K562 (cell line): Measurements from ENCODE around the gene DLG4. TPM values are rescaled to one million over a fixed set of nuclear protein-coding genes. Genes with fewer than 3 reads are reported as not detected.

ENCODE experiments used
- E2F8 ChIP-seq: fragments of 450-650 bp; IDR thresholded peaks from 2 replicates; pipeline ENCODE4 v1.7.1; 2018; ENCODE audit warnings: mild to moderate bottlenecking, low read depth; ENCODE audit not compliant: partially characterized antibody
- HNRNPUL1 ChIP-seq: fragments of 200-400 bp; formaldehyde crosslinking; IDR thresholded peaks from 2 replicates; pipeline ENCODE4 v1.6.1; 2017; ENCODE audit warnings: low read length
- KAT2B ChIP-seq: IDR thresholded peaks from one replicate; pipeline ENCODE4 v1.6.1; 2012; ENCODE audit warnings: low read depth, mild to moderate bottlenecking, control low read depth, inconsistent platforms, low read length, moderate library complexity
- NR3C1 ChIP-seq: sonication (generic); formaldehyde crosslinking; IDR thresholded peaks from 2 replicates; pipeline ENCODE4 v1.8.1; 2022; ENCODE audit warnings: missing genetic modification reagents
- RREB1 ChIP-seq: fragments of 250-450 bp; sonication (Bioruptor Pico); IDR thresholded peaks from 2 replicates; pipeline ENCODE4 v1.4.0; 2020
- polyA plus RNA-seq, 8 experiments: library from polyadenylated mRNA; depleted of rRNA in 4 of 8; stranded (reverse) in 5 of 8; unstranded in 3 of 8; fragments of >200 nt; fragmentation: Nextera tagmentation in 2 of 8; fragmentation: Illumina TruSeq in 1 of 8; extraction: Ambion mirVana in 2 of 8; extraction: Trizol in 1 of 8; gene quantifications; 2 replicates each; pipeline versions ENCODE4 v1.2.1 to v1.2.3, GENCODE V29; 2011 to 2014; ENCODE audit warnings: inconsistent platforms in 1 of 8, missing spikeins in 1 of 8
- total RNA-seq, 7 experiments: library from RNA; depleted of rRNA in 6 of 7; stranded (reverse); fragments of >200 nt in 6 of 7; fragmentation: Illumina TruSeq in 2 of 7; extraction: Trizol in 2 of 7; gene quantifications; 2 replicates each; pipeline versions ENCODE4 v1.2.1 to v1.2.3, GENCODE V29; 2011 to 2021; ENCODE audit warnings: low replicate concordance in 1 of 7
- TF ChIP-seq, protein P1 (sequence below), 2 experiments: fragments of 450-650 bp; IDR thresholded peaks; 2 replicates each; pipeline ENCODE4 v1.6.1; 2016; ENCODE audit warnings: mild to moderate bottlenecking in 2 of 2, borderline replicate concordance in 1 of 2, low read depth in 1 of 2, moderate library complexity in 1 of 2

Gene DLG4
- total and polyA plus RNA-seq, 9 of the 15 experiments (the other 6 are each of a cell fraction or from before 2014, with no cell fraction given) = 0.03 to 12.0 (median 4.1) TPM

- TF ChIP-seq, protein P1, sequence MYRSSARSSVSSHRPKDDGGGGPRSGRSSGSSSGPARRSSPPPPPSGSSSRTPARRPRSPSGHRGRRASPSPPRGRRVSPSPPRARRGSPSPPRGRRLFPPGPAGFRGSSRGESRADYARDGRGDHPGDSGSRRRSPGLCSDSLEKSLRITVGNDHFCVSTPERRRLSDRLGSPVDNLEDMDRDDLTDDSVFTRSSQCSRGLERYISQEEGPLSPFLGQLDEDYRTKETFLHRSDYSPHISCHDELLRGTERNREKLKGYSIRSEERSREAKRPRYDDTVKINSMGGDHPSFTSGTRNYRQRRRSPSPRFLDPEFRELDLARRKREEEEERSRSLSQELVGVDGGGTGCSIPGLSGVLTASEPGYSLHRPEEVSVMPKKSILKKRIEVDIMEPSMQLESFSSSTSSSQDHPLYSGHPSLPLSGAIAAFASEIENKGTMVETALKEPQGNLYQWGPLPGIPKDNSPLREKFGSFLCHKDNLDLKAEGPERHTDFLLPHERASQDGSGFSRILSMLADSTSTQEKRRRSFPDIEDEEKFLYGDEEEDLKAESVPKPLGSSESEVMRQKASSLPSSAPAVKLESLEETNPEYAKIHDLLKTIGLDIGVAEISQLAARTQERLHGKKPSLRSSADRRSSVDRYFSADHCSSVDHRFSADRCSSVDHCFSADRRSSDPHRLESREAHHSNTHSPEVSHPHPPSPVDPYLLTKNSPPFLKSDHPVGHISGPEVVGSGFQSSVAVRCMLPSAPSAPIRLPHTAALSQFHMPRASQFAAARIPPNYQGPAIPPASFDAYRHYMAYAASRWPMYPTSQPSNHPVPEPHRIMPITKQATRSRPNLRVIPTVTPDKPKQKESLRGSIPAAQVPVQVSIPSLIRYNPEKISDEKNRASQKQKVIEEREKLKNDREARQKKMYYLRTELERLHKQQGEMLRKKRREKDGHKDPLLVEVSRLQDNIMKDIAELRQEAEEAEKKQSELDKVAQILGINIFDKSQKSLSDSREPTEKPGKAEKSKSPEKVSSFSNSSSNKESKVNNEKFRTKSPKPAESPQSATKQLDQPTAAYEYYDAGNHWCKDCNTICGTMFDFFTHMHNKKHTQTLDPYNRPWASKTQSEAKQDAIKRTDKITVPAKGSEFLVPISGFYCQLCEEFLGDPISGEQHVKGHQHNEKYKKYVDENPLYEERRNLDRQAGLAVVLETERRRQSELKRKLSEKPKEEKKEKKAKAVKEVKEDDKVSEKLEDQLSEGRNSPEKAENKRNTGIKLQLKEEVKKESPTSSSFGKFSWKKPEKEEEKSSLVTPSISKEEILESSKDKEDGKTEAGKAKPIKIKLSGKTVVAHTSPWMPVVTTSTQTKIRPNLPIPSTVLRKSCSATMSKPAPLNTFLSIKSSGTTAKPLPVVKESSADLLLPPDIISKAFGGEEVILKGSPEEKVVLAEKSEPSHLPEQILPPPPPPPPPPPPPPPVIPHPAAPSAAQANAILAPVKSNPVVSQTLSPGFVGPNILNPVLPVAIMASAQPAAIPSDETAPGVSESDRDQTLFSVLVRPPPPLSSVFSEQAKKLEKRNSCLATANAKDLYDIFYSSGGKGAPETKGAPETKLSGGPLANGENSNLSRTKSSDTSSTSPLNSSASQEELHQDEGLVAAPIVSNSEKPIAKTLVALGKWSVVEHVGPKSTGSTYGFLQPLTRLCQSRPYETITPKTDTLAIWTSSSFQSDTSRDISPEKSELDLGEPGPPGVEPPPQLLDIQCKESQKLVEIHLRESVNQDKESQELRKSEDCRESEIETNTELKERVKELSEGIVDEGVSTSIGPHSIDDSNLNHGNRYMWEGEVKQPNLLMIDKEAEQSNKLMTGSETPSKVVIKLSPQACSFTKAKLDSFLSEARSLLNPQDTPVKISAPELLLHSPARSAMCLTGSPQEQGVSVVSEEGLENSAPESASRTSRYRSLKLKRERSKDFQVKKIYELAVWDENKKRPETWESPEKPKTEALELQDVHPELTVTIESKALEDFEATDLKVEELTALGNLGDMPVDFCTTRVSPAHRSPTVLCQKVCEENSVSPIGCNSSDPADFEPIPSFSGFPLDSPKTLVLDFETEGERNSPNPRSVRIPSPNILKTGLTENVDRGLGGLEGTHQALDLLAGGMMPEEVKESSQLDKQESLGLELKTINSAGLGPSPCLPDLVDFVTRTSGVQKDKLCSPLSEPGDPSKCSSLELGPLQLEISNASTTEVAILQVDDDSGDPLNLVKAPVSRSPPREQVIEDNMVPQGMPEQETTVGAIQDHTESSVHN (IDR thresholded peaks at IDR 0.05; ENCODE audit: borderline replicate concordance in 1 of 2, low read depth in 1 of 2) = no peak
- TF ChIP-seq RREB1 (no peak), NR3C1 (no peak), KAT2B (no peak), HNRNPUL1 (no peak), E2F8 (peak; percentile 60)
These were observed 32.1 kb upstream of the DLG4 start, which contains the start of gene CTDNEP1 (continued) for GRCh38 chr17:7251661-7252175.
